Stimulated activated naive CD4-positive, alpha-beta T cell treated with Interleukin-2 at 50 U/mL for 16 hours (primary cell): ENCODE measurements around the gene L2HGDH.
A peak's percentile ranks its signal among the peaks of the same experiment; 100 is the strongest.
"Not testable (repeated sequence)": the region's sequence is repeated elsewhere in the genome, so short reads cannot be mapped to it uniquely, and the experiment has no call there.

ENCODE experiments used
- DNase-seq: peaks from one replicate; lab custom pipeline; 2025; lab: John Stamatoyannopoulos, UW

Gene L2HGDH

DNA sequence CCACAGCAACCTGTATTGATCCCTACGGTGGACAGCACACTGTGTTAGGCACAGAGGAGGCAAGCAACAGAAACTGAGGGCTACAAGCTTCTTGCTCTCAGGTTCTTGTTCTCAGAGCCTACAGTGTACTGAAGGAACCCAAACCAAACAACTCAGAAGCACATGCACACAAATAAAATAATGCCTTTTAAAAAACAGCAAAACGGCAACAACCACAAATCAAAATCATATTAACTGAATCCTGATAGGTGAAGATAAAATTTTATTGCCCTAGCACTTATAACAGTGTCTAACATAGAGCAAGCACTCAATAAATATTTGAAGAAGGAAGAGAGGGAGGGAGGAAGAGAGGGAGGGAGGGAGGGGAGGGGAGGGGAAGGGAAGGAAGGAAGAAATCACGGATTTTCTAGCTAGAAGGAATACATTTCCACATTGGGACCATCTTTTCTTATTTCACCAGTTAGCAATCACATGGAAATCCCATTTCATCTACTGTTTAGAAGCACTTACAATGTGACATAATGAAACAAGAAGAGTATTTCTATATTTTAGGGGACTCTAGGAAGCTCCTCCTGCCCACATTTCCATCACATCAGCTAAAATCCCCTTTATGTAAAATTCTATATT is 27.3 kb upstream of the L2HGDH start:
- no peak for DNase-seq

- no peak for DNase-seq
Measured at GRCh38 chr14:50338587-50338986, 26.6 kb upstream of the L2HGDH start.

DNA sequence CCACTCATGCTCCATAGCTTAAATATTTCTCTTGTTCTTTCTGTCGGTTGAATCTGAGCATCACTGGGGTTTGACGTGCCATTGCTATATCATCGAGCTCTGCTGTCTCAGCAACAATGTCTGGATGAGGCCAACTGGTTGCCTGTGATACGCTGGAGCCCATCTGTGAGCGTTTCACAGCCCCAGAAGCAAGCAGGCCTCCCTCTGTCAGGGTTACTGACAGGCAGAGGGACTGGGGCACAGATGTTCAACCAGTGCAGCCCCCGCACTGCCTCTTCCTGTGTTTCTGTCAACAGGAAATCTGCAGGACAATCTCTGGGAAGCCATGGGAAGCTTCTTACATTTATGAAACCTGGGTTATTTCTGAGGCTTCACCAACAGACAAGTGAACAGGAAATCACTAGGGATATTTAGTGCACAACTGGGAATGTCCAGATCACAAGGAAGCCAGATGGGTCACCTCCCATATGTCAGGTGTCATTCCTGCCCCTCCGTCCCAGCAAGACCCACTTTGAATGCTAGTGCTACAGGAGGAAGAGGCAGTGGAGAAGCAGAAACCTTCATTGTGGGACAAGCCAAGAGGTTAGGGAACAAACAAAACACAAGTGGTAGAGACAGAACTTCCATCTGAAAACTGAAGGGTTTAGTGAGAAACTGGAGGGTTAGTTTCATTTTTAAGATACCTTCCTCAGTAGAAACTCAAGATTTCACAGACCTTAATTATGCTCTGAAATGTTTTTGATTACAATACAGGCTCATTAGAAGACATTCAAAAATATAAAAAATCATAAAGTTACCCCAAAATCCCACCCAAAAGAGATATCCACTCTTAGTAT is 24.2 kb upstream of the L2HGDH start:
- no peak for DNase-seq

DNA sequence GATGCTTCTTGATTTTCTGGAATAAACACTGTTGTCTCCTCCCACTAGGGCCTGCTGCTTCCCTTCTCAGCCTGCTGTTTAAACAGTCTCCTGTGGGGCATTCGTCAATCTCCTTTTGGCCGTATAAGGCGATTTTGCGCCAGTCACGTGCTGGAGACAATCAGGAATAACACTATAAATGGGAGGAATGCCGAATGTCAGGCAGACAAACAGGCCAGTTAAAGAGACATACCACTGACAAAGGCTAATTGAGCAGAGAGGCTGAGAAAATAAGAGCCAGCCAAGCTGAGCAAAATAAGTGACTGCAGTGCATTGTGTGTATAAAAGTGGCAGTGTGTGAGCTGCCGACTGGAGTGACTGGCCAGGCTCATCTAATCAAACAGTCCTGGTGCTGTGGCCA is 23.4 kb upstream of the L2HGDH start:
- no peak for DNase-seq

GRCh38 chr14:50334211-50334610 is 22.2 kb upstream of the L2HGDH start:
- no peak for DNase-seq

DNA sequence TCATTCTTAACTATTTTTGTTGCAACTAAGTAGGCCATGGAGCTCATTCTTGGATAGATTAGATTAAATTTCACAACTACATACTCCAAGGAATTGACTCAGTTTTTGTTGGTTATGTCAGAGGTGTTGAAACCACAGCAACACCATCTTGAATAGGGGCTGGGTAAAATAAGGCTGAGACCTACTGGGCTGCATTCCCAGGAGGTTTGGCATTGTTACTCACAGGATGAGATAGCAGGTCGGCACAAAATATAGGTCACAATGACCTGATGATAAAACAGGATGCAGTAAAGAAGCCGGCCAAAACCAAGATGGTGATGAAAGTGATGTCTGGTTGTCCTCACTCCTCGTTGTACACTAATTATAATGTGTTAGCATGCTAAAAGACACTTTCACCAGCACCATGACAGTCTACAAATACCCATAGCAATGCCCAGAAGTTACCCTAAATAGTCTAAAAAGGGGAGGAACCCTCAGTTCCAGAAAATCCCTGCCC is 21.0 kb upstream of the L2HGDH start:
- DNase-seq, result no peak

DNA sequence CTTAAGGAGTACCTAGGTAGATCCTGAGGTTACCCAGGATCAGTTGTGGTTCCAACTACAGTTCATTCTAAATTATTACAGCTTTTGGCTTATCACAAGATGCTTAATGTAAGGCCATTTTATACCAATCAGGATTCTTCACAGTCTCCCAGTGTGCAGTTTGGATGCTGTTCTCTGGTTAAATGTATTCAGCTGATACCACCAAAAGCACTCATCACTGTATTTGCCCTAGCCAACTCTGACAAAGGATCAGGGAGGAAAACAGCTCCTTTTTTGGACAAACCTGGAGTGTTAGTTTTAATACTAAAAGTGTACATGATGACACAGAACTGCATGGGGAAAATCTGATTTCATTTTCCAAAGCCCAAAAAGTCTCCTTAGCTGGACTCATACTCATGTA is 19.6 kb upstream of the L2HGDH start:
- no peak for DNase-seq

DNA sequence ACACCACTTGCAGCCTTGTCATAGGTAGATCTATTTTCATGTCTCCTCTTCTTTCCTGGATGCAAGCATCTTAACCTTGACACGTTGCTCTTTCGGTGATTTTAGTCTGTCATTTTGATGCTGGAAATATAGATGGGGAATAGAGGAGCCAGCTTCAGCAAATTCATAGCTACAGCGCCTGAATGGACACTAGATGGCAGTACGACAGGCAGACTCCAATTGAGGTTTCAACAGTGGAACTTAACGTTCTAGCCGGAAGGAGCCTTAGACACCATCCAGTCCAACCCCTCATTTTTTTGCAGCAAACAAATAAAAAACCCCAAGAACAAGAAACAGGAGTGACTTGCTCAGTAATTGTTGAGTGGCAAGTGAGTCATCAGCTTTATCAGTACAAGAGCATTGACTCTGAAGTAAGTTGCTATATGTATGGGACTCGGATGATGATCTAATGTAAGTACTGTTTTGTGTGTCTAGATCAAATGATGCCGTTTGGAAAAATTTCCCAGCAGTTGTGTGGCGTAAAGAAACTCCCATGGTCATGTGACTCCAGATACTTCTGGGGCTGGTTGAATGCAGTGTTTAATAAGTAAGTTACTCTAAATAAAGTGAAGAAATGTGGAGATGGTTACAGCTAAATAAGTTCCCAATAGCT is 9.1 kb upstream of the L2HGDH start:
- DNase-seq, result peak; percentile 65

DNA sequence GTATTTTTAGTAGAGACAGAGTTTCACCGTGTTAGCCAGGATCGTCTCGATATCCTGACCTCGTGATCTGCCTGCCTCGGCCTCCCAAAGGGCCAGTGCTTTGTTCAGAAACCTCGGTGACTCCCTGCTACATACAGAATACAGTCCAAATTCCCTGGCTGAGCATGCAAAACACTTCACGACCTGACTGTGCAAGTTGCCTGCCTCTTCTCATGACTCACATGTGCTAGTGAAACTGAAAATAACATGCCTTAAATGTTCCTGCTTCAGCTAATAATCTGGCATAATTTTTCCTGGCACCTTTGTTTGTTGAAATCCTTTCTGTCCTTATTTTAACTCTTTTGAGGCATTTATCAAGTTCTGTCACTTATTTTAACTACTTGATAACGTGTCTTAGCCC is 8.3 kb upstream of the L2HGDH start:
- peak; percentile 3 for DNase-seq

DNA sequence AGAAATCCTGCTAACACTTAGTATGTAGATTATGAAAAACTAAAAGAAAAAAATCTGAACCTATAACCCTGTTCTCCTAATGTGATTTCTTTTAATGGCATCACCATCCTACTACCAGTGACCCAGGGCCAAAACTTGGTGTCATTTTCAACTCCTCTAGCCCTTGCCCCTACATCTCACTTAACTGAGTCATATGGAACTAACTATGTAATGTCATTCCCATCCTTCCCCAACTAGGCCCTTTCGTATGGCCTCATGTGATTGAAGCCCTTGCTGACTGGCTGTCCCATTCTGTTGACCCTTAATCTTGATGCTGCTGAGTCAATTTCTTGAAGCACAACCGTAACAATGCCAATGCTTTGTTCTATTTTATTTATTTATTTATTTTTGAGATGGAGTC is 7.7 kb upstream of the L2HGDH start:
- DNase-seq, result no peak

- DNase-seq, result no peak
Measured at GRCh38 chr14:50319293-50319692, 7.3 kb upstream of the L2HGDH start.

- no peak for DNase-seq
Measured at GRCh38 chr14:50318031-50318626, 6.1 kb upstream of the L2HGDH start.

DNA sequence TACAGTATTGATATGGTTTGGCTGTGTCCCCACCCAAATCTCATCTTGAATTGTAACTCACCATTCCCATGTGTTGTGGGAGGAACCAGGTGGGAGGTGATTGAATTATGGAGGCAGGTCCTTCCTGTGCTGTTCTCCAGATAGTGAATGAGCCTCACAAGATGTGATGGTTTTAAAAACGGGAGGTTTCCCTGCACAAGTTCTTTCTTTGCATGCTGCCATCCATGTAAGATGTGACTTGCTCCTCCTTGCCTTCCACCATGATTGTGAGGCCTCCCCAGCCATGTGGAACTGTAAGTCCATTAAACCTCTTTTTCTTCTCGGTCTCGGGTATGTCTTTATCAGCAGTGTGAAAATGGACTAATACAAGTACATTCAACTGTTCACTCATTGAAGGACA is 2.1 kb upstream of the L2HGDH start:
- not testable (repeated sequence) for DNase-seq

DNA sequence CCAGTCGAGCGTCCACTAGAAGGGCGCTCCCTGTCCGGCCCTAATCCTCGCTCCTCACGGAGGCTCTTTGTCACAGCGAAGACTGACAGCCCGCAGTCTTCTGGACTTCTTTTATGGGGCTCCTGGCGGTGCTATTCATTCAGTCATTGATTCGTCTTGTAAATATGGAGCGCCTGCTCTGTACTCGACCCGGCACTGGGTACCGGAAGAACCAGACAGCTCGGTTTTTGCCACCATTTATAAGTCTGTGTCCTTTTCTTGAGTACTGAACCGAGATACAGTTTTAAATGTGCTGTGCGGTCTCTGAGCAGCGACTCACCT is 665 bp upstream of the L2HGDH start:
- peak; percentile 44 for DNase-seq

DNA sequence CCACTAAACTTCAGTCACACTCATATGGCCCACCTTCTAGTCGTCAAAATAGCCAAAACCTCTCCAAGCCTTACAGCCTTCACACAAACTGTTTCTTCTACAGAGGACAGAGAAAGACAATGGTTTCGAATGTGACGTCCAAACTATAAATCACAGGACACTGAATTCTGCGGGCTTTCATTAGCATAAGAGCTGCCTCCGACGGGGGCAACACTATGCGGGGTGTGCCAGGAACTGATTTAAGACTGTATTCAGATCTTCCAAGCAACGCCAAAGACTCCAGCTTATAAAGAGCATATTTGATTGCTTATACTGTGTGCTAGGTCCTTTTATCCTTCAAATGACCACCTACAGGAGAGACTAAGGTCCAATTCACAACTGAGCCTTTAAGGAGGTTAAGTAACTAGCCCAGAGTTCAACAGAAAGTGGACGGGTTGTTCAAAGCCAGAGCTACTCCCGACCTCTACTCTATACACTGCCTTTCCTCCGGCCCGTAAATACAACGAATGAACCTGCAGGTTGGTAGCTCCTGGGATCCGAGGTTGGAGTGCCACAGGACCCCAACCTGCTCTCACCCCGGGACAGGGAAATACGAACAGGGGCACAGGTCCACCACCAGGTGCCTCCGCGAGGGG is 575 bp downstream of the L2HGDH start:
- no peak for DNase-seq

DNA sequence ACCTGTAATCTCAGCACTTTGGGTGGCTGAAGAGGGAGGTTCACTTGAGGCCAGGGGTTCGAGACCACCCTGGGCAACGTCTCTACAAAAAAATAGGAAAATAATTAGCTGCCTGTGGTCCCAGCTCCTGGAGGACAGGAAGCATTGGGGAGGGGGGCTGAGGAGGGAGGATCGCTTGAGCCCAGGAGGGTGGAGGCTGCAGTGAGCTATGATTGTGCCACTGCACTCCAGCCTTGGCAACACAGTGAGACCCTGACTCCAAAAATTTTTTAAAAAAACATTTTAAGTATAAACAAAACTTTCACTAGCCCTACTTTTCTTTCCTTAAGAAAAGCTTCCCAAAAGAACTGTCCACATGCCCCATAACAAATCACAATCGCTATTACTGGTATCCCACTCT is 1.6 kb downstream of the L2HGDH start:
- DNase-seq, result no peak

DNA sequence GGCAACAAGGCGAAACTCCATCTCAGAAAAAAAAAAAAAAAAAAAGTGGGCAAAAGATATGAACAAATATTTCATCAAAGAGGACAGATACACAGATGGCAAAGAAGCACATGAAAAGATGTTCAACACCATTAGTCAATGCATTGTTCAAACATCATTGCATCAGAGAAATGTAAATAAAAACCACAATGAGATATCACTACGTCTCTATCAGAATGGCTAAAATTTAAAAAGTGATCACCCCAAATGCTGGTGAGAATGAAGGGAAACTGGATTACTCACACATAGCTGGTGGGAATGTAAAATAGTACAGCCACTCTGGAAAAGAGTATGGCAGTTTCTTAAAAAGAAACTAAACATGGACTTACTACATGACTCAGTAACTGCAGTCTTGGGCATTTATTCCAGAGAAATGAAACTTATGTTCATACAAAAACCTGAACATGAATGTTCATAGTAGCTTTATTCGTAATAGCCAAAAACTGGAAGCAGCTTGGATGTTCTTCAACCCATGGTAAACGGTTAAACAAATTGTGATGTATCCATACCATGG is 3.6 kb downstream of the L2HGDH start:
- no peak for DNase-seq

GRCh38 chr14:50303744-50304471 is 8.1 kb downstream of the L2HGDH start:
- DNase-seq, result no peak

GRCh38 chr14:50301914-50302313 is 10.1 kb downstream of the L2HGDH start:
- no peak for DNase-seq

- no peak for DNase-seq
Measured at GRCh38 chr14:50299585-50299984, 12.4 kb downstream of the L2HGDH start.

GRCh38 chr14:50290306-50290705 is 21.7 kb downstream of the L2HGDH start:
- no peak for DNase-seq
